G401.6 (cell line): ENCODE data around the gene UBAC2.

Experiments used
- FAIRE-seq: peaks from 2 replicates; lab custom pipeline; 2012; peaks lifted over from hg19 to GRCh38; lab: Jason Lieb, UNC

The UBAC2 gene

DNA sequence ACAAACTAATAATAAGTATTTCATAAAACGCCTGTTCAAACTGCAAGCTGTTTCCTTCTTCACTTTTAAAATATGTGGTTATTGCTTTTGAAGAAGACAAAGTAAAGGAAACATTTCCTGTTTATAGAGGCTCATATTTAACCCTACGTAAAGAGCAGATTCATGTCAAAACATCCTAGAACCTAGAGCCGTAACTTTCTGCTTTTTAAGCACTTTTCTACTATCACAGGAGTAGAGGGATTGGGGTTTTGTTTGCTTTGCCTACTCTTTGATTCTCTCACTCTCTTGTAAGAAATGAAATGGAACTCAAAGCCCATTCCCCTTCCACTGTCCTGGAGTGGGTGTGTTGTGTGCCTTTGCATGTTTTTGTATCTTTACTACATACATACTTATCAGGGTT, 160.5 kb downstream of the UBAC2 start:
- no peak for FAIRE-seq

DNA sequence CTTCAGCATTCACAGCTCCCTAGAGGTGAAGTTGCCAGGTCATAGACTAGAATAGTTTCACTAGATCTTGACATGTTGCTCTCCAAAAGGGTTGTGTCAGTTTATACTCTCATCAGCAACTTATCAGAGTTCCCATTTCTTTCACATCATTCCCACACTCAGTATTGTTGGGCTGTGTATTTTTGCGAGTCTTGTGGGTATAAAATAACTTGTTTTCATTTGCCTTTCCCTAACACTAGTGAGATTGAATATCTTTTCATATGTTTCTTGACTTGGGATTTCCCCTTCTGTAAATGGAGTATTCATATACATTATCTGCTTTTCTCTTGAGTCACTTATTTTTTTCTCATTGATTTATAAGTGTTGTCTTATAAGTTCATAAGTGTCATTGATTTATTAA, 161.7 kb downstream of the UBAC2 start:
- FAIRE-seq, result peak; percentile 6

DNA sequence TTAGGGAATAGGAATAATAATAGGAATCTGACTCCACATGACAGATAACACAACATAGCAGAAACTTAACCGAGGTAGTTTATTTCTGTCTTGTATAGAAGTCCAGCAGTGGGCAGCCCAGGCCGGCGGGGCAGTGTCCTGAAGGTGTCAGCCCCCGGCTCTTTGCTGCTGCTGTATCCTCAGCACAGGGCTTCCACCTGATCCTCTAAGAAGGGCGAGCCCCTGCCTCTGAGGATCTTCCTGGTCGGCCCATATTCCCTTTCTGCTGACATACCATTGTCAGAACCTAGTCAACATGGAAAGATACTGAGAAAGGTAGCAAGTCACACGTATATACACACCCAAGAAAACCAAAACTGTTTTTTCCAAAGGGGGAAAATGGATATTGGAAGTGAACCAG, 162.7 kb downstream of the UBAC2 start:
- no peak for FAIRE-seq

DNA sequence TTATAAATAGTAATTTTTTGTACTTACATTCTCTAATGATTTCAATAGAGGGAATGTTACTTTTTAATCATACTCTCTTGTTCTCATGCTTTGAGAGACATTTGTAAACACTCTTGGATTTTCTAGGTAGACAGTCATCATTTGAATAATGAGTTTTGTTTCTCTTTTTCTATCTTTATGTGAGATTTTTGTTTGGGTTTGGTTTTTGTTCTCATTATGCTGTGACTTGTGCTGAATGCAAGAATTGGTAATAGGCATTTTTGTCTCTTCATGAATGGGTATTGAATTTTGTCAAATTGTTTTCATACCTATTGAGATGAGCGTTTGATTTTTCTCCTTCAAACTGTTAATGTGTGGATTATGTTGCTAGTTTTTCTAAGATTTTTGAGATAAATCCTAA, 163.3 kb downstream of the UBAC2 start:
- FAIRE-seq, result peak; percentile 33

DNA sequence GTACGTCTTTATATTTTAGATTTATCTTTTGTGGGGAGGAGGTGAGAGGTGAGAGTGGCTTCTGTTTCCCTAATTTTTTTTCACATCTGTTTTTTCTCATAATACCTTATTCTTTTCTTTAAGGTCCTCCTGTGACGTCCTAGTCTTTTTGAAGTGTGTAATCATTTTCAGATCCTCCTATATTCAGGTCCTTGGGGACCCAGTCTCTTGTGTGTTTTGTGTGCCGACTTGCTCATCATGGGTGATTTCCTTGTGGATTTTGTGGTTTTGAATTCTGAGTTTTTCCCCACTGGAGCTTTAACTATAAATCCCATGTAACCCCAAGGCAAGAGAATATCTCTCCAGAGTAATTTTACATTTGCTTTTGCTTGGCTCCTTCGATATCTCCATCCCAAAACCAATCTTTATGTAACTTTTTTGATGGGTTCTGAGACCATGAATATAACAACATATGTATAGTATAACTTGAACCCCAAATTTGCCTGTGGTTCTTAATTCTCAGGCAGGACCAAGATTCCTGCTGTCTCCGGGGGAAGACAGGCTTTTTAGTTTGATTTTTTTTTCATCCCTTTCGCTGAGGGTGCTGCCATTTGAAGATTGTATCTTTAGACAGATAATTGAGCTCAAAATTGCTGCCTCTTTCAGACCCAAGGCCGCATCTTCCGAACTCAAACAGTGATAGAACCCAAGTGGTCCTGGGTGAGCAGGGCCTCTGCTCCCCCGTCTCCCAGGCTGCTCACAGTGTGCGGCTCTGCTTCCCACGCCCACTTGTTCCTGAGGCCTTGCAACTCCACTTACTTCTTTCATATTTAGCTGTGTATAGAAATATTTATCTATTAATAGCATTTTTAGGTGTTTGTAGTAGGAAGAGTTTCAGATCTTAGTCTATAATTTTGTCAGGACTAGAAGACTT, 165.7 kb downstream of the UBAC2 start:
- no peak for FAIRE-seq

DNA sequence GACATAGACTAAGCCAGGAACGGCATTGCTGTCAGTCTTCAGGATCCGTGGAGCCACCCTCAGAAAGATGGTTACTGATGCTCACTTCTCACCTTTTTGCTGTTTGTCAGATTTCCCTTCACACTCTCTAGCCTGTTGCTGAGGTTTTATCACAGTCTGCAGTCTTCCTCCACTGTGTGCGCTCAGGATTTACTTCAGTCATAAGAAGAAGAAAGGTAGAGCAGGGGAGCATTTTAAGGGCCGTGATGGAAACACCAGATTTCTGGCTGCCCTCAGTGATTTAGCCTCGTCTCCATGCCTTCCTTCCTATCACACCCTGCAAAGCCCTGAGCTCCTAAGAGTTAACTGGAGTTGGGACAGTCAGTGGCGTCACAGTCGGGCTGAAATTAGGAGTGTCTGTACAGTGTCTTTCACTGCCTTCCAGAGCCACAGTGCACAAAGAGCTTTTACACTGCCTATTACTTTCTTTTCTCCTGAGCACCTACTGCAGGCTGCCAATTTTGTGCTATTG, 166.5 kb downstream of the UBAC2 start:
- FAIRE-seq, result no peak

DNA sequence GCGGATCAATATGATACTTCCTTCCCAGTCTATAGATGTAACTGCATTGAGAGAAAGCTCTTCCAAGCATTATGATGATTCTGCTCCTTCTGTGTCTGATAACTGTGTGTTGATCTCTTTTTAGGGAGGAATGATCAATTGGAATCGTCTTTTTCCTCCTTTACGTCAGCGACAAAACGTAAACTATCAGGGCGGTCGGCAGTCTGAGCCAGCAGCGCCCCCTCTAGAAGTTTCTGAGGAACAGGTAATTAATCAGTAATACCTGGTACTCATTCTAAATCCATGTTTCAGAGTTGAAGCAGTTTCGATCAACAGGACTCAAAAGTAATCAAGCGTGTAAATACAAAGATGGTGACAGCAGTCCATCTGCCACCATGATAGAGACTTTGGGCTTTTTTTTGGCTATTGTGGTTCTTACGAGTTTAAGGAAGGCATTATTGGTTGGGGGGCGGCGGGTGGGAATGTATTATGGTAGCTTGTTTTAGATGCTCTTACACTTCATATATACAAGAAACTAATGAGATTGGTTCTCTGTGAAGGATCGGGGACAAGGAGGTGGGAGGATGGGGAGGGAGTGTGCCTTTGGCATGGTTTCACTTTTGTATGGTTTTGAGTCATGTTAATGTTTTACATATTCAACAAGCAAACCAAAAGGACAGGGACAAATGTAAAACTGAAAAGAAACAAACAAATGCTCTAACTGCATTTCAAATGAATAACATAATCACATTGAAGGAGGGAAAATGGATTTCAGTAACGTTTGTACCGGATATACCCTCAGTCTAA, 167.2 kb downstream of the UBAC2 start:
- FAIRE-seq, result no peak

DNA sequence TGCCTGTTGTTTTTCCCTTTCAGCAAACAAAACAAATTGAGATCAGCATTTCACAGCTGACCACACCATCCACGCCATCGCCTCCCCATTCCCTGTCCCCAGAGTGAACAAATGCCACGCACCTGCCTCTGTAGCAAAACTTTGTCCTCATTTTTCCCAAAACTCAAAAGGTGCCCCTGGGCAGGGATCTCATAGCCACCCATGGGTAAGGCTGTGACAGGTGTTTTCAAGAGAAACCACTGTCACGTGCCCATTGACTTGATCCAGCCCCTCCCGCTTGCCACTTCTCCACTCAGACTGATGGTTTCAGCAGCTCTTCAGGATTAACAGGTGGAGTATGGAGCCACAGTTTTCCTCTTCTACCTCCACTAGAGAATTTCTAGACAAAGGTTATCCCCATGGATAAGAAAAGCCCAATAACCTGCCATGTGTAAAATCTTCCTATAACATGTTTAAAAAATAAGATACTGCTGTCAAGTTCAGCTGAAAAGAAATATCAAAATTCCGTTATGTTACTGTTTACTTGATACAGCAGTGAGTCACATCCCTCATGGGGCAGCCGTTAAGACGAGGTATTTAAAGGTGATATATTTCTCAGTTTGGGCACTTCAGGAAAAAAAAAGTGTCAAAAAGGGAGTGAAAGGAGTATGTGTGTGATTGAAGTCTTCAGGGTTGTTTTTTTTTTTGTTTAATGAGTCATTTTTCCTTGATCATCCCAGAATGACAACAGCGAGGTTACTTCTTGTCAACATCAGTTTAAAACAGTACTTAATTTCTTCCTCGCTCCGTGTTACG, 170.0 kb downstream of the UBAC2 start:
- FAIRE-seq, result no peak

DNA sequence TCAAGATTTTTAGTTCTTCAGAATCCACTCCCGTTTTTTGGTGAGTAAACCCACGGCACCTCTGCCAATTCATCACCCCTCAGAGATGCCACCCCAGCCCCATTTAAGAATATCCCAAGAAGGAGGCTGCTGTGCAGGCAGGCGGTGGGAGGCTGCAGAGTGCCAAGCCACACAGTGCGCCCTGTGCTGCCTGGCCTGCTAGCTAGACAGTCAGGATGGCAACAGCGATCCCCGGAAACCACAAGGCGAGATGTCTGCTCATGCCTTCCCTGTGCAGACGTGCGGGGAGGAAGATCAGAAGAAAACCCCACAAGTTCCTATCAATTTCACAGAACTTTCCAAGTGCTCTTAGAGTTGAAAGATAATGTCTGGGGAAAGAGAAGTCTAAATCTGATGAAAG, 171.3 kb downstream of the UBAC2 start:
- FAIRE-seq, result no peak

DNA sequence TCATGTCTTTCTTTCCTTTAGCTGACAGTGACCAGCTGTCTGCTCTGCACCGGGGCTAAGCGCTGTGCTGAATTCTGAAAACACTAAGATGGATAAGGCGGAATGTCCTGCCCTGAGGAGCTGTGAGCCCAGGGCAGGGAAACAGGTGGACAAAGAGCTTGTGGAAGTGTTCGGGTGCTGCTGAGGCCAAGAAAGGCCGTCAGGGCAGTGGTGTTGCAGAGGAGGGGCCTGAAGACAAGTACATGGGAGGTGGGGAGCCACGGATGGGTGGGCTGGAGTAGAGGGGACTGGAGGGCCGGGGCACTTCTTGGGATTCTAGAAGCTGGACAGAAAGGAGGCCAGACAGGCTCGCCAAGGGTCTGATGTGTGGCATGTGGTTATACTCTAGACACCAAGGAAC, 172.8 kb downstream of the UBAC2 start:
- no peak for FAIRE-seq

DNA sequence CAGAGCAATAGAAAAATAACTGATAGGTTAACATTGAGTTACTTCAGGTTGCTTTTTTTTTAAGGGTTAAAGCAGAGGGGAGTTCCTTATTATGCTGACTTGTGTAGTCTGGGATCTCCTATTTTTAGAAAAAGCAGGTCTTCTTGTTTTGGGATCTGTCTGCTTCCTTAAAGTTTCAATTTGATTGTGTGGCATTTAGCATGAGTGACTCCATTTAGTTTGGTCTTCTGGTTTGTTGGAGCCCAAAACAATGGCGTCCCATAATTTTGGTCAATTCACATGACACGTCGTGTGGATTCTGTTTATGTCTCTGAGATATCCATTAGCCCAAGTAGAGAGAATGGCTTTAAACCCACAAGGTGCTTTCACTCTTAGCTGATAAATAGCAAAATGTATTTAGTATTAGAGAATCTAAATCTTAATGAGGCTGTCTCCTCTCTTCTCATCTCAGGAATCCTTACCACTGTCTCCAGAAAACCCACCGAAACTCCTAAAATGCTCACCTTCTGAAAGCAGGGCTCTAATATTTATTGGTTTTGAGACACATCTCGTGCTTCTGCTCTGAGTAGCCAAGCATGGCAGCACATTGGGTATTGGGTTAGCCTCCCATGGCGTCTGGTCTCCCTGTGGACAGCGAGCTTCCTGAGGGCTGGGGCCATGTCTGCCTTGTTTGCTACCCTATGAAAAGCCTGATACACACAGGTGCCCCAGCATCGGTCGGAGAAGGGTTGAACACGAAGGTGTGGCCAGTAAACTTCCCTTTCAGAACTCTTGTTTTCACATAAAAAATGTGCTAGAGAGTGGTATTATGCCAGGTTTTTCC, 173.7 kb downstream of the UBAC2 start:
- FAIRE-seq, result no peak

DNA sequence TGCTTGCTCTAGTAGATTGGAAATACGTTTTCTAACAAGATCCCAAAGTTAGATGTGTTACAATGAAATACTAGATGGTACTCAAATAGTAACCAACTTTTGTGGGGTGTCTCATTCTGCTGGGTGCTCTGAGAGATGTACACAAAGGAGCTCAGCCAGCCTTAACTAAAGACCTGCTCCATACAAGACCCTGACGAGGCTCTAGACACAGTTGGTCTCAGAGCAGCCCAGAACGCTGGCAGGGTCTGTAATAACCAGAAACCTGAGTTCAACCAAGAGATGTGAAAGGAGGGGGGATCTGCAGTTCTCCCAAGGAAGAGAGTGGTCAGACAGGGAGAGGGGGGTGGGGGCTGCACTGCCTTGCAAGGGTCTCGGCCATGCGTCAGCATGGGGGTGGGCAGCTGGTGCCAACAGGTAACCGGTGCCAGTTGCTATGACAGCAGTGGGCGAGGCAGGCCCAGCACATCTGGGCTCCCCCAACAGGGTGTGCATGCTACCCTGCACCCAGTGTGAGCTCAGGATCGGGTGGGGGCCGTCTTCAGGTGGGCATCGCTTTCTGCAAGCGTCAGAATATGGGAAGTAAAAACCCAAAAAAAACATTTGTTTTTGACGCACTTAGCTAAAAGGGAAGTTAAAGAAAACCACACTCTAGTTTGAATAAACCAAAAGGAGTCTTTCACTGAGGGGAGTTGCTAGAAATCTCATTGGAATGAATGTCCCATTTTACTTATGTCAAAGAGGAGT, 174.5 kb downstream of the UBAC2 start:
- no peak for FAIRE-seq

DNA sequence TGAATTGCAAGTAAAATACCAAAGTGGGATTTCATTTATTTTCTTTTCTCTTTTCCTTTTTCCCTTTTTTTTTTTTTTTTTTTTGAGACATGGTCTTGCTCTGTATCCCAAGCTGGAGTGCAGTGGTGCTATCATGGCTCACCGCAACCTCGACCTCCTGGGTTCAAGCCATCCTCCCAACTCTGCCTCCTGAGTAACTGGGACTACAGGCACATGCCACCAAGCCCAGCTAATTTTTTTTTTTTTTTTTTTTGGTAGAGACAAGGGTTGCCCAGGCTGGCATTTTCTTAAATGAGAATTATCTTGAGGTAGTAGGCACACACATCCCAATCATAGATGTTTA, 175.1 kb downstream of the UBAC2 start:
- no peak for FAIRE-seq

DNA sequence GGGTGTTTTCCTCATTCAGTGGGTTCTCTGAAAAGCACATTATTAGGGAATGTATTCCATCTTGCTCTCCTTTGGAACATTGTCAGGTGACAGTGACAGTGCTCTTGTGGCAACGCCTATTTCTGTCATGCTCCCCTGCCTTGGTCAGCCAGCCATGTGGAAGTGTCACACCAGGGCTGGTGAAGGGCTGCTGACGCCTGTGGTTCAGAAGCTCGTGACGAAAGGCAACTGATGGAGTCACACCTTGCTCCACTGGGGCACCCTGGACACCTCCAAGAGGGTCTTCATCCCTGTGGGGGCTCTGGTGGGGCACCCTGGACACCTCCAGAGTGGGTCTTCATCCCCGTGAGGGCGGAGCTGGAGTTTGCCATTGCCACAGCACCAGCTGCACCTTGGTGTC, 175.5 kb downstream of the UBAC2 start:
- FAIRE-seq, result no peak

DNA sequence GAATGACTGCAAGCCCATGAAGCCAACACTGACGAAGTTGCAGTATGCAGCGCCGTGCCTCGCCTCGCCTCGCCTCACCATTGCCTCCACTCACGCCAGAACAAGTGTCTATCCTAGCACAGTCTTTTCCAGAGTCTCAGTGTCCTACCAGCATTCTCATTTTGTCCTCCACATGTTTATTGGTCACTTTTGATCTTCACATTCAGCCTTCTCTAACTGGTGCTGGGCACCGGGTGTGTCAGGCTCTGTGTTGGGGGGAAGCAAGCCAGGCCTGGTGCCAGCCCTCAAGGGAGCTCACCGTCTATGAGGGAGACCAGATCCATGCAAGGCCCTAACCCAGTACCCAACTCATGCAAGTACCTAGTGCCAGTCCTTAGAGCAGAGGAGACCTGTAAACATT, 176.3 kb downstream of the UBAC2 start:
- no peak for FAIRE-seq

DNA sequence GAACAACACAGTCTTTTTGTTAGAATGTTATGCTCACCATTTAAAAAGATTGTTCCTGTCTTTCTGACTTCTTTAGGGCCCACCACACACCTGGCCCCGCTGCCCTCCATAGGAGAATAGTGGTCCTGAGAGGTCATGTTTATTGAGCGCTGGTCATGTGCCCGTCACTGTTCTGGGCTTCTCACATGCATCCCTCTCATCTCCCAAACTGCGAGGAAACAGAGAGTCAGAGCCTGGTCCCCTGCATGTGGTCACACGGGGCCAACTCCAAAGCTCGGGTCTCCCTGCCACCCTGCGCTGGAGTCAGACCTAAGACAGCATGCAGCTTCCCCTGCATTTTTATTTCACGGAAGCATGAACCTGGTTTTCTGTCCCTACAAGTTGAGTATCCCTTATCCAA, 177.0 kb downstream of the UBAC2 start:
- FAIRE-seq, result no peak

DNA sequence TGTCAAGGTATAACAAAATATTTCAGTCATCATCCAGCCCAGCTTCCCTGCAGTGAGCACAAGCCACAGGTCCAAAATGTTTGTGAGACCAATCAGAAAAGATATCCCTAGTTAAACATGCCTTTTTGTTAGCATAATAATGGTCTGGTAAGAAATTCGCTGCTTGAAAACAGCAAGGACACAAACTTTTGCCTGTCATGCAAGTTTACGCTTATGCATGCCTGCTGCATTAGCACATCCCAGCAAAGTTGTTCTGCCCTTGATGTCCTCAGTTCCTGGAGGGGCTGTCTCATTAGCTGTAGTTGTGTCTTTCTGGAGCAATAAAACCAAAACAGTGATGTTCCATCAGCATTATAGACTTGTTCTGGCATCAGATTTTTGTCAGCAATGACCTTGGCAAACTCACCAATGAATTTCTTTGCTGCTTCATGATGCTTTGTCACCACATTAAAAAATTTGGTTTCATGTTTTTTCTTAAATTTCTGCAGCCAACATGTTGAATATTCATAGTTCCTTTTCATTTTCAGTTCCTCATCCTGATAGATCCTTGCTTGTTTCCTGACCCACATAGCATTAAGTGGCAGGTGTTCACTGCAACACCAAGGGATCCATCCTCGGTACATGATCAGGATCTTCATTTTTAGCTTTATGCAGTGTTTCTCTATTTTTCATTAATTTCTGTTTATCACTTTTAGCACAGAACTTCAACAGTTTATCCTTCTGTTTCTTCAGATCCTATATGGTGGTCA, 178.5 kb downstream of the UBAC2 start:
- no peak for FAIRE-seq

DNA sequence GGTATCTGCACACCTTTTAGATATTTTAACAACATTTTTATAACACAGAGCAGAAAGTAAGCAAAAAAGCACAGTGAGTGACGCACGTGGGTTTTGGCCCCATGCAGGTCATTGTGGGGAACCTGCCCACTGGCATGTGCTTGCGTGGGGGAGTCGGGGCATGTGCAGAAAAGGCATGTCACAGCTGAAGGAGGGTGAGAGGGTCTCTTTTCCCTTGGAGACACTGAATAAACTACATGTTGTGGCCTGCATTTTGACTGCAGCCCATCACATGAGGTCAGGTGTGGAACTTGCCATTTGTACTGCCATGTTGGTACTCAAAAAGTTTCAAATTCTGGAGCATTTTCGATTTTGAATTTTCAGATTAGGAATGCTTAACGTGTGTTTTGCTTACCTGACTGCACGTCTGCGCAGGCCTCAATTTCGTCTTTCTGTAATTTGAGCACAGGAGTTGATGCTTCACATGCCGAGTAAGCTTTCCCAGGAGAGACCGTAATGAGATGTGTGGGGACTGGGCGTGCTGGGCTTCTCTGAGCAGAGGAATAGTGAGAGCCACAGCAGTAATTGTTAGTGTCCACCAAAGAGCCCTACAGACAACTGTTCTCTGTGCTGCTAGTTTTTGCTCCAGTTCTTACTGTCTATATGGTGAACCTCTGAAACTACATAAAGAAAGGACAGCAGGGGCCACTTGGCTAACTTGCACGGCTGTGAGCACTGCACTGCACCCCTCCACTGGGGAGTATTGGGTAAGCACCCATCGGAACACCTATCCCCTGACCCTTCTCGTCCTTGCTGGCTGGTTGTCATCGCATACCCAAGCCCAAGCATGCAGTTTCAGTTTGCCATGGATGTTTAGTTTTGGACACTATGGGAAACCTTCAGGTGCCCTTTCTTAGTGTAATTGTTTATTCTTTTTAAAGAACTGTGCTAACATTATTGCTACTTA, 179.5 kb downstream of the UBAC2 start:
- no peak for FAIRE-seq
